Measurements from ENCODE around the gene TBC1D12. TPM values are rescaled to one million over a fixed set of nuclear protein-coding genes. Genes with fewer than 3 reads are reported as not detected.

TBC1D12 gene
- polyA plus RNA-seq, 1 donor from 2014 or later: 27.9 TPM

Other genes starting within 250 kb of the TBC1D12 start
- 8.3 and 10.5 TPM in 2 replicates for gene NOC3L, start 39.6 kb upstream of the TBC1D12 start, polyA plus RNA-seq
- 12.3 and 17.6 TPM in 2 replicates for gene HELLS, start 143.2 kb downstream of the TBC1D12 start, polyA plus RNA-seq